ENCODE measurements around the gene SPTBN2. TPM values are rescaled to one million over a fixed set of nuclear protein-coding genes. Genes with fewer than 3 reads are reported as not detected.

Gene SPTBN2
- polyA plus RNA-seq, 2 of the 4 experiments (the other 2 are of a cell fraction) = 4.4 to 9.9 TPM

DNA sequence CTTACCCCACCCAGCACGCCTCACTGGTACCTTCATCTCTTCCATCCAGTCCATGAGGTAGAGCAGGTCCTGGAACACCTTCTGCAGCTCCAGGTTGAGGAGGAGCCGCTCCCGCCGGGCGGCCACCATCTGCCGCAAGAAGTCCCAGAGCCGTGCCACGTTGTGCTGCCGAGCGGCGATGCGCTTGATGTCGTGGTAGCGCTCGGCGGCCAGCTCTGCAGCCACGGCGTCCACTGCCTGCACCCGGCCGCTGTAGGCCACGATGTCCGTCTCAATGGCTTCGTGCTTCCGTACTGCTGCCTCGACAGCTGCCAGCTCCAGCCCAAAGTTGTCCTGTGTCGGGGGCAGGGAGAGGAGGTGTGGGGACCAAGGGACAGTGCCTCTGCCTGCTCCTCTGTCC lies 21.5 kb downstream of the SPTBN2 start:
- no peak overlapping the region for H3K27ac ChIP-seq
- POLR2A ChIA-PET = no interaction called here
- no peak overlapping the region for H3K4me2 ChIP-seq

GRCh38 chr11:66706989-66707388 lies 22.0 kb downstream of the SPTBN2 start:
- no peaks in the 10 kb centered on the region for H3K4me1 ChIP-seq
- 91% methylated on average over 9 of the region's 9 CpGs for WGBS (ENCODE audit: missing lambda C conversion rate)
- DNase-seq (ENCODE audit: low read depth in 1 of 2, low spot score in 1 of 2) (no peak), FAIRE-seq (no peak), ATAC-seq (no peak)
- no peak overlapping the region for H3K27ac ChIP-seq
- ChIA-PET POLR2A (no interaction called here), CTCF (interaction anchor here (1.0 to 2.6 kb wide), 8 partner anchors 12 to 299 kb away, joined by 3 to 8 read pairs (median 4); no protein-coding TSS in a partner anchor)
- H3K4me3 ChIP-seq = no peak overlapping the region
- no peaks in the 10 kb centered on the region for H3K9me3 ChIP-seq
- no peak for TF ChIP-seq MAFK (IDR thresholded peaks at IDR 0.05; ENCODE audit: partially characterized antibody)
- no peak overlapping the region for H3K4me2 ChIP-seq

More for the DNA sequence above, 21.5 kb downstream of the SPTBN2 start:
- Histone ChIP-seq H3K9me3 (no peaks in the 10 kb centered on the region), H3K4me3 (no peak overlapping the region), H3K4me1 (no peaks in the 10 kb centered on the region)
- 95% methylated on average over 26 of the region's 26 CpGs for WGBS (ENCODE audit: missing lambda C conversion rate)
- no peak for ATAC-seq
- TF ChIP-seq PHF8 (IDR thresholded peaks at IDR 0.05; ENCODE audit: borderline replicate concordance, low read depth) (no peak), CBX8 (IDR thresholded peaks at IDR 0.05) (no peak), HEYL (CRISPR knock-in tag; IDR thresholded peaks at IDR 0.05) (no peak), SMC3 (IDR thresholded peaks at IDR 0.05) (no peak), NR3C1 (IDR thresholded peaks at IDR 0.05) (no peak), CBX2 (IDR thresholded peaks at IDR 0.05; ENCODE audit: borderline replicate concordance, low read depth) (no peak), SREBF2 (IDR thresholded peaks at IDR 0.05) (no peak), ATOH8 (CRISPR knock-in tag; IDR thresholded peaks at IDR 0.05; ENCODE audit: low read depth) (no peak), POLR2AphosphoS2 (conservative IDR thresholded peaks at IDR 0.05; ENCODE audit: low read length) (no peak), FOSL2 (IDR thresholded peaks at IDR 0.05) (no peak), FOSL2 (CRISPR knock-in tag; IDR thresholded peaks at IDR 0.05) (no peak), RCOR1 (IDR thresholded peaks at IDR 0.05; ENCODE audit: low read depth, low read length) (no peak), EP300 (IDR thresholded peaks at IDR 0.05) (no peak), TP53 (CRISPR knock-in tag; IDR thresholded peaks at IDR 0.05) (no peak), RAD21 (conservative IDR thresholded peaks at IDR 0.05 in 1 of 2, IDR thresholded peaks at IDR 0.05 in 1 of 2) (no peak), E2F6 (IDR thresholded peaks at IDR 0.05; ENCODE audit: borderline replicate concordance, low read depth) (no peak), HOXA7 (CRISPR knock-in tag; IDR thresholded peaks at IDR 0.05) (no peak), BHLHE40 (IDR thresholded peaks at IDR 0.05; ENCODE audit: low read depth, low read length) (no peak)
- TF ChIP-seq, protein P1, sequence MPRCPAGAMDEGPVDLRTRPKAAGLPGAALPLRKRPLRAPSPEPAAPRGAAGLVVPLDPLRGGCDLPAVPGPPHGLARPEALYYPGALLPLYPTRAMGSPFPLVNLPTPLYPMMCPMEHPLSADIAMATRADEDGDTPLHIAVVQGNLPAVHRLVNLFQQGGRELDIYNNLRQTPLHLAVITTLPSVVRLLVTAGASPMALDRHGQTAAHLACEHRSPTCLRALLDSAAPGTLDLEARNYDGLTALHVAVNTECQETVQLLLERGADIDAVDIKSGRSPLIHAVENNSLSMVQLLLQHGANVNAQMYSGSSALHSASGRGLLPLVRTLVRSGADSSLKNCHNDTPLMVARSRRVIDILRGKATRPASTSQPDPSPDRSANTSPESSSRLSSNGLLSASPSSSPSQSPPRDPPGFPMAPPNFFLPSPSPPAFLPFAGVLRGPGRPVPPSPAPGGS (IDR thresholded peaks at IDR 0.05) = no peak
- TF ChIP-seq, protein P2, sequence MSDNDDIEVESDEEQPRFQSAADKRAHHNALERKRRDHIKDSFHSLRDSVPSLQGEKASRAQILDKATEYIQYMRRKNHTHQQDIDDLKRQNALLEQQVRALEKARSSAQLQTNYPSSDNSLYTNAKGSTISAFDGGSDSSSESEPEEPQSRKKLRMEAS (IDR thresholded peaks at IDR 0.05) = no peak
- CTCF ChIA-PET = interaction anchor here (0.6 to 2.6 kb wide), 10 partner anchors 12 to 300 kb away, joined by 3 to 8 read pairs (median 4); no protein-coding TSS in a partner anchor
- no peak for FAIRE-seq
- DNase-seq (ENCODE audit: low read depth in 1 of 2, low spot score in 1 of 2) = no peak

- ATAC-seq (no peak), FAIRE-seq (no peak), DNase-seq (ENCODE audit: low read depth in 1 of 2, low spot score in 1 of 2) (no peak)
- H3K9me3 ChIP-seq = no peaks in the 10 kb centered on the region
- POLR2A ChIA-PET = no interaction called here
- no peaks in the 10 kb centered on the region for H3K4me1 ChIP-seq
- no peak overlapping the region for H3K4me3 ChIP-seq
- CTCF ChIA-PET = interaction anchor here (0.6 to 2.4 kb wide), 8 partner anchors 8 to 298 kb away, joined by 3 to 9 read pairs (median 4); no protein-coding TSS in a partner anchor
- no peak overlapping the region for H3K27ac ChIP-seq
- H3K4me2 ChIP-seq = no peak overlapping the region
- WGBS (ENCODE audit: missing lambda C conversion rate) = 94% methylated on average over 26 of the region's 26 CpGs
- TF ChIP-seq KDM5A (IDR thresholded peaks at IDR 0.05) (no peak), HEYL (CRISPR knock-in tag; IDR thresholded peaks at IDR 0.05) (no peak), POLR2A (IDR thresholded peaks at IDR 0.05; ENCODE audit: low read length) (no peak), FOSL2 (IDR thresholded peaks at IDR 0.05) (no peak), FOSL2 (CRISPR knock-in tag; IDR thresholded peaks at IDR 0.05) (no peak)
- TF ChIP-seq, protein P1 (IDR thresholded peaks at IDR 0.05) = no peak
Measured at GRCh38 chr11:66705587-66706335, 23.3 kb downstream of the SPTBN2 start.
